ENCODE data around the gene PKNOX1. TPM values are rescaled to one million over a fixed set of nuclear protein-coding genes. Genes with fewer than 3 reads are reported as not detected.

PKNOX1 gene
- polyA plus RNA-seq, 4 donors, result 4.7 to 11.8 (median 6.0) TPM

GRCh38 chr21:42974832-42975820 is 764 bp downstream of the PKNOX1 start:
- peak overlapping the region; percentile 90 to 93 (median 93) for H3K27ac ChIP-seq (ENCODE audit: low read depth in 1 of 3, low read length in 2 of 3)
- H3K4me1 ChIP-seq (ENCODE audit: control insufficient read depth in 3 of 3, insufficient read depth in 2 of 3, low read depth in 1 of 3, low read length in 2 of 3), result peaks cover 3 to 20% (median 3%) of the 10 kb centered on the region in 3 donors
- FAIRE-seq (no peak), DNase-seq (peak; percentile 57 to 79)
- H3K4me3 ChIP-seq (ENCODE audit: low read depth in 1 of 3, low read length in 3 of 3), result peak overlapping the region; percentile 69 to 97 (median 95)
- H3K27me3 ChIP-seq (ENCODE audit: control insufficient read depth in 3 of 3, insufficient read depth in 3 of 3, low read length in 3 of 3), result no peaks in the 10 kb centered on the region
- WGBS, 3 donors, result 0 to 1% (median 1%) methylated on average over 47 to 125 of the region's 125 CpGs
- no peaks in the 10 kb centered on the region for H3K9me3 ChIP-seq (ENCODE audit: control insufficient read depth in 2 of 2, insufficient read depth in 1 of 2, low read depth in 1 of 2, low read length in 1 of 2)
- H3K36me3 ChIP-seq (ENCODE audit: control insufficient read depth in 3 of 3, insufficient read depth in 2 of 3, low read depth in 1 of 3, low read length in 3 of 3), result peaks cover 0 to 8% (median 0%) of the 10 kb centered on the region in 3 donors

- Histone ChIP-seq H3K9me3 (ENCODE audit: control insufficient read depth in 2 of 2, insufficient read depth in 1 of 2, low read depth in 1 of 2, low read length in 1 of 2) (no peaks in the 10 kb centered on the region), H3K27me3 (ENCODE audit: control insufficient read depth in 3 of 3, insufficient read depth in 3 of 3, low read length in 3 of 3) (no peaks in the 10 kb centered on the region), H3K4me1 (ENCODE audit: control insufficient read depth in 3 of 3, insufficient read depth in 2 of 3, low read depth in 1 of 3, low read length in 2 of 3) (peaks cover 3 to 20% (median 3%) of the 10 kb centered on the region in 3 donors), H3K4me3 (ENCODE audit: low read depth in 1 of 3, low read length in 3 of 3) (peak overlapping the region in 2 of 3 donors; percentile 69 to 97), H3K27ac (ENCODE audit: low read depth in 1 of 3, low read length in 2 of 3) (peak overlapping the region in 2 of 3 donors; percentile 77 to 88), H3K36me3 (ENCODE audit: control insufficient read depth in 3 of 3, insufficient read depth in 2 of 3, low read depth in 1 of 3, low read length in 3 of 3) (peaks cover 0 to 8% (median 0%) of the 10 kb centered on the region in 3 donors)
- DNase-seq, result no peak
- WGBS, 3 donors, result 41 to 48% (median 46%) methylated on average over 6 of the region's 6 CpGs
- no peak for FAIRE-seq
These were observed 1.7 kb downstream of the PKNOX1 start for GRCh38 chr21:42975886-42976608.

- 76 to 80% (median 76%) methylated on average over 10 of the region's 10 CpGs for WGBS, 3 donors
- Histone ChIP-seq H3K36me3 (ENCODE audit: control insufficient read depth in 3 of 3, insufficient read depth in 2 of 3, low read depth in 1 of 3, low read length in 3 of 3) (peaks cover 0 to 16% (median 0%) of the 10 kb centered on the region in 3 donors), H3K4me1 (ENCODE audit: control insufficient read depth in 3 of 3, insufficient read depth in 2 of 3, low read depth in 1 of 3, low read length in 2 of 3) (peaks cover 0 to 7% (median 0%) of the 10 kb centered on the region in 3 donors), H3K9me3 (ENCODE audit: control insufficient read depth in 2 of 2, insufficient read depth in 1 of 2, low read depth in 1 of 2, low read length in 1 of 2) (no peaks in the 10 kb centered on the region), H3K27ac (ENCODE audit: low read depth in 1 of 3, low read length in 2 of 3) (no peak overlapping the region), H3K4me3 (ENCODE audit: low read depth in 1 of 3, low read length in 3 of 3) (no peak overlapping the region), H3K27me3 (ENCODE audit: control insufficient read depth in 3 of 3, insufficient read depth in 3 of 3, low read length in 3 of 3) (no peaks in the 10 kb centered on the region)
- FAIRE-seq, result no peak
- no peak for DNase-seq
These were observed 6.2 kb downstream of the PKNOX1 start for GRCh38 chr21:42980312-42981213.

DNA sequence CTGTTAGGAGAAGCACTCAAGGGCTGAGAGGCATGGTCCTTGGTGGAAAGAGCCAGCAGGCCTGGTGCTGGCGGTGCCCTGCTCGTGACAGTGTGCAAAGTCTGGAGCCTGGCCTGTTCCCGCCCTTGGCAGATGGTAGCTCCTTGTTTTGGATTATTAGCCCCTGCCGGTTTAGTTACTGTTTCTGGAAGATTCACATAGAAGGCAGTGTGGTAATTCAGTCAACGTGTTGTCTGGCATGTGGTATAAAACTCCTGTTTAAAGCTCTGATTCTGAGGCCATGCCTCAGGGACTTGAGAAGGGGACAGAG is 6.8 kb downstream of the PKNOX1 start:
- WGBS, 3 donors, result 63 to 69% (median 67%) methylated on average over 5 of the region's 5 CpGs
- Histone ChIP-seq H3K4me3 (ENCODE audit: low read depth in 1 of 3, low read length in 3 of 3) (no peak overlapping the region), H3K27ac (ENCODE audit: low read depth in 1 of 3, low read length in 2 of 3) (no peak overlapping the region), H3K9me3 (ENCODE audit: control insufficient read depth in 2 of 2, insufficient read depth in 1 of 2, low read depth in 1 of 2, low read length in 1 of 2) (no peaks in the 10 kb centered on the region), H3K36me3 (ENCODE audit: control insufficient read depth in 3 of 3, insufficient read depth in 2 of 3, low read depth in 1 of 3, low read length in 3 of 3) (peaks cover 0 to 16% (median 0%) of the 10 kb centered on the region in 3 donors), H3K4me1 (ENCODE audit: control insufficient read depth in 3 of 3, insufficient read depth in 2 of 3, low read depth in 1 of 3, low read length in 2 of 3) (peaks cover 0 to 2% (median 0%) of the 10 kb centered on the region in 3 donors), H3K27me3 (ENCODE audit: control insufficient read depth in 3 of 3, insufficient read depth in 3 of 3, low read length in 3 of 3) (no peaks in the 10 kb centered on the region)
- no peak for DNase-seq
- FAIRE-seq, result no peak

DNA sequence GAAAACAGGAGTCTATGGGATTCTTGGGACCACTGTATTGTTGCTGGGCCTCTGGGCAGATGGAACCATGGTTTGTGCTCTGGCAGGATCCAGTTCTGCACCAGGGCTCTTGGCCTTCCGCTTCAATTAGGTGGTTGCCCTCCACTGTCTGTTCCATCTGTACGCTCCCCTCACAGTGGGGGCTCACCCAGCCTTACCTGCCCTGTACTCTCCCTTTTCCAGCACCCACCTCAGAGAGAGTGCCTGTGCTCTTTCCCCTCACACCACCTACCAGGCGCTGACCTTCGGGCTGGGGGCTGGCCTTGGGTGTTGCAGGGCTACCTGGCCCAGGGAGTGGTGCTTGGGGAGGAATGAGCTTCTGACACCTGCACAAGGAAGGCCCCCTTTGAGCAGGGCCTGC is 7.5 kb downstream of the PKNOX1 start:
- Histone ChIP-seq H3K4me1 (ENCODE audit: control insufficient read depth in 3 of 3, insufficient read depth in 2 of 3, low read depth in 1 of 3, low read length in 2 of 3) (no peaks in the 10 kb centered on the region), H3K27me3 (ENCODE audit: control insufficient read depth in 3 of 3, insufficient read depth in 3 of 3, low read length in 3 of 3) (no peaks in the 10 kb centered on the region), H3K9me3 (ENCODE audit: control insufficient read depth in 2 of 2, insufficient read depth in 1 of 2, low read depth in 1 of 2, low read length in 1 of 2) (no peaks in the 10 kb centered on the region), H3K4me3 (ENCODE audit: low read depth in 1 of 3, low read length in 3 of 3) (no peak overlapping the region), H3K27ac (ENCODE audit: low read depth in 1 of 3, low read length in 2 of 3) (no peak overlapping the region), H3K36me3 (ENCODE audit: control insufficient read depth in 3 of 3, insufficient read depth in 2 of 3, low read depth in 1 of 3, low read length in 3 of 3) (peaks cover 0 to 16% (median 0%) of the 10 kb centered on the region in 3 donors)
- DNase-seq (no peak), FAIRE-seq (no peak)
- 98 to 99% (median 98%) methylated on average over 4 of the region's 4 CpGs for WGBS, 3 donors

- FAIRE-seq (no peak), DNase-seq (no peak)
- 69 to 95% (median 92%) methylated on average over 2 of the region's 2 CpGs for WGBS, 3 donors
- H3K4me3 ChIP-seq (ENCODE audit: low read depth in 1 of 3, low read length in 3 of 3), result no peak overlapping the region
- H3K27ac ChIP-seq (ENCODE audit: low read depth in 1 of 3, low read length in 2 of 3), result no peak overlapping the region
- H3K4me1 ChIP-seq (ENCODE audit: control insufficient read depth in 3 of 3, insufficient read depth in 2 of 3, low read depth in 1 of 3, low read length in 2 of 3), result no peaks in the 10 kb centered on the region
- no peaks in the 10 kb centered on the region for H3K27me3 ChIP-seq (ENCODE audit: control insufficient read depth in 3 of 3, insufficient read depth in 3 of 3, low read length in 3 of 3)
- H3K36me3 ChIP-seq (ENCODE audit: control insufficient read depth in 3 of 3, insufficient read depth in 2 of 3, low read depth in 1 of 3, low read length in 3 of 3), result peaks cover 0 to 16% (median 0%) of the 10 kb centered on the region in 3 donors
- H3K9me3 ChIP-seq (ENCODE audit: control insufficient read depth in 2 of 2, insufficient read depth in 1 of 2, low read depth in 1 of 2, low read length in 1 of 2), result no peaks in the 10 kb centered on the region
These were observed 8.7 kb downstream of the PKNOX1 start for GRCh38 chr21:42983103-42983502.

- H3K9me3 ChIP-seq (ENCODE audit: control insufficient read depth in 2 of 2, insufficient read depth in 1 of 2, low read depth in 1 of 2, low read length in 1 of 2), result no peaks in the 10 kb centered on the region
- no peak for DNase-seq
These were observed 9.5 kb downstream of the PKNOX1 start for GRCh38 chr21:42983869-42984268.

More at GRCh38 chr21:42983869-42984268, 9.5 kb downstream of the PKNOX1 start:
- H3K27me3 ChIP-seq (ENCODE audit: control insufficient read depth in 3 of 3, insufficient read depth in 3 of 3, low read length in 3 of 3), result no peaks in the 10 kb centered on the region
- H3K4me1 ChIP-seq (ENCODE audit: control insufficient read depth in 3 of 3, insufficient read depth in 2 of 3, low read depth in 1 of 3, low read length in 2 of 3), result no peaks in the 10 kb centered on the region
- H3K4me3 ChIP-seq (ENCODE audit: low read depth in 1 of 3, low read length in 3 of 3), result no peak overlapping the region
- peaks cover 0 to 12% (median 0%) of the 10 kb centered on the region in 3 donors for H3K36me3 ChIP-seq (ENCODE audit: control insufficient read depth in 3 of 3, insufficient read depth in 2 of 3, low read depth in 1 of 3, low read length in 3 of 3)
- H3K27ac ChIP-seq (ENCODE audit: low read depth in 1 of 3, low read length in 2 of 3), result no peak overlapping the region
- 88 to 90% (median 88%) methylated on average over 5 of the region's 5 CpGs for WGBS, 3 donors
- no peak for FAIRE-seq
